Liver (tissue), 9 donors: Measurements from ENCODE around the gene TMEM178A. TPM values are rescaled to one million over a fixed set of nuclear protein-coding genes. Genes with fewer than 3 reads are reported as not detected.

Experiments
- DNase-seq: peaks from one replicate; pipeline ENCODE4 v3.0.0-alpha.2; 2017; ENCODE audit warnings: low spot score
- H3K27ac ChIP-seq, 2 donors: one replicate each; pipeline ENCODE4 v1.7.0; 2013; ENCODE audit warnings: inconsistent platforms in 2 of 2, low read length in 2 of 2, control low read depth in 1 of 2, low read depth in 1 of 2, mild to moderate bottlenecking in 1 of 2
- H3K27me3 ChIP-seq, 4 donors: one replicate each; pipeline versions ENCODE4 v1.6.1 to v1.7.0; 2013; ENCODE audit warnings: low read length in 3 of 4, inconsistent platforms in 1 of 4, mild to moderate bottlenecking in 1 of 4, moderate library complexity in 1 of 4; ENCODE audit not compliant: control insufficient read depth in 4 of 4, insufficient read depth in 4 of 4
- H3K36me3 ChIP-seq, 4 donors: one replicate each; pipeline versions ENCODE4 v1.6.1 to v1.7.0; 2013; ENCODE audit warnings: low read length in 3 of 4, mild to moderate bottlenecking in 3 of 4, low read depth in 1 of 4, moderate library complexity in 1 of 4; ENCODE audit not compliant: control insufficient read depth in 4 of 4, insufficient read depth in 3 of 4
- H3K4me1 ChIP-seq, 4 donors: one replicate each; pipeline versions ENCODE4 v1.6.1 to v1.7.0; 2013; ENCODE audit warnings: low read length in 3 of 4, mild to moderate bottlenecking in 3 of 4, moderate library complexity in 1 of 4; ENCODE audit not compliant: control insufficient read depth in 4 of 4, insufficient read depth in 4 of 4
- H3K4me3 ChIP-seq, 3 donors: one replicate each; pipeline versions ENCODE4 v1.6.1 to v1.7.0; 2013; ENCODE audit warnings: low read length in 3 of 3, control low read depth in 1 of 3, low read depth in 1 of 3, mild to moderate bottlenecking in 1 of 3
- H3K9ac ChIP-seq, 2 donors: one replicate each; pipeline ENCODE4 v1.7.0; 2013; ENCODE audit warnings: low read length in 2 of 2, mild to moderate bottlenecking in 2 of 2, moderate library complexity in 2 of 2, control low read depth in 1 of 2, low read depth in 1 of 2
- H3K9me3 ChIP-seq, 4 donors: one replicate each; pipeline versions ENCODE4 v1.6.1 to v1.7.0; 2013; ENCODE audit warnings: low read length in 3 of 4; ENCODE audit not compliant: control insufficient read depth in 4 of 4
- FOXA2 ChIP-seq: IDR thresholded peaks from 2 replicates; pipeline ENCODE4 v1.6.1; 2016; ENCODE audit warnings: antibody characterized with exemption
- HNF4G ChIP-seq: IDR thresholded peaks from 2 replicates; pipeline ENCODE4 v1.6.1; 2016; ENCODE audit warnings: antibody characterized with exemption
- JUND ChIP-seq, 2 donors: IDR thresholded peaks; 2 replicates each; pipeline ENCODE4 v1.6.1; 2016; ENCODE audit warnings: antibody characterized with exemption in 2 of 2
- RAD21 ChIP-seq, 2 donors: IDR thresholded peaks; 2 replicates each; pipeline ENCODE4 v1.6.1; 2016; ENCODE audit warnings: antibody characterized with exemption in 2 of 2, mild to moderate bottlenecking in 2 of 2
- REST ChIP-seq: IDR thresholded peaks from 2 replicates; pipeline ENCODE4 v1.6.1; 2016; ENCODE audit warnings: antibody characterized with exemption, mild to moderate bottlenecking
- SP1 ChIP-seq: IDR thresholded peaks from 2 replicates; pipeline ENCODE4 v1.6.1; 2018; ENCODE audit warnings: antibody characterized with exemption, mild to moderate bottlenecking
- TAF1 ChIP-seq: conservative IDR thresholded peaks from 2 replicates; pipeline ENCODE4 v1.6.1; 2016; ENCODE audit warnings: antibody characterized with exemption, mild to moderate bottlenecking
- YY1 ChIP-seq: IDR thresholded peaks from 2 replicates; pipeline ENCODE4 v1.6.1; 2016; ENCODE audit warnings: antibody characterized with exemption, mild to moderate bottlenecking
- WGBS: extraction: QIAGEN DNeasy Blood & Tissue Kit; methylation state at CpG from one replicate; pipeline ENCODE4 v1.1.7; 2013; 5-methylcytosine and 5-hydroxymethylcytosine counted together
- polyA plus RNA-seq, 2 donors: library from polyadenylated mRNA; stranded (reverse) in 1 of 2; unstranded in 1 of 2; fragments of 200-250 nt in 1 of 2; fragments of >200 nt in 1 of 2; fragmentation: Nextera tagmentation in 1 of 2; extraction: Ambion mirVana in 1 of 2; gene quantifications; one replicate each; pipeline versions ENCODE4 v1.2.1 to v1.2.3, GENCODE V29; 2013 to 2015
- total RNA-seq, 2 donors: library from RNA; depleted of rRNA; stranded (reverse); fragments of >200 nt; gene quantifications; one replicate each; pipeline ENCODE4 v1.2.3, GENCODE V29; 2014
- TF ChIP-seq, protein P1 (sequence below): IDR thresholded peaks from 2 replicates; pipeline ENCODE4 v1.6.1; 2016; ENCODE audit warnings: antibody characterized with exemption
- TF ChIP-seq, protein P2 (sequence below): fragments of 150-350 bp; IDR thresholded peaks from 2 replicates; pipeline ENCODE4 v1.5.1; 2017; ENCODE audit warnings: improper control_type of control experiment, low read depth, low read length; ENCODE audit not compliant: missing input control
- donor health status: healthy.
- donor health status: healthy.
- donor health status: healthy.
- donor health status: healthy.
- donor health status: healthy.

Gene TMEM178A
- total and polyA plus RNA-seq, 4 donors: 0.21 to 0.64 (median 0.49) TPM

DNA sequence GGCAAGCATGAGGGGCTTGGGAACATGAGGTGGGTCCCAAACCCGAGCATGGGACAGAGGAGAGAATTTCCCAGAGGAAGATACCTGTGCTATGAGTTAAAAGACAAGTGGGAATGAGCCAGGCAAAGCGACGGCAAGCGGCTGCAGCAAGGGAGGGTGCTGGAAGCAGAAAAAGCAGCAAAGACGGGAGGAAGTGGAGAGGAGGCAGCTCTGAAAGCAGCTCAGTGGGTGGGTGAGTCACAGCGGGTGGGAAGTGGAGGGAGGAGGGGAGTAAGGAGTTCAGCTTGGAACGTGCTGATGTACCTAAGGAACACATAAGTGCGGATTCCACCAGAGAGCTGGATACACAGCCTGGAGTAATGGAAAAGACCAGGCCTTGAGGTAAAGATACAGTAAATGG is 71.9 kb downstream of the TMEM178A start (continued):
- TF ChIP-seq REST (no peak), YY1 (no peak), SP1 (no peak), TAF1 (no peak)

DNA sequence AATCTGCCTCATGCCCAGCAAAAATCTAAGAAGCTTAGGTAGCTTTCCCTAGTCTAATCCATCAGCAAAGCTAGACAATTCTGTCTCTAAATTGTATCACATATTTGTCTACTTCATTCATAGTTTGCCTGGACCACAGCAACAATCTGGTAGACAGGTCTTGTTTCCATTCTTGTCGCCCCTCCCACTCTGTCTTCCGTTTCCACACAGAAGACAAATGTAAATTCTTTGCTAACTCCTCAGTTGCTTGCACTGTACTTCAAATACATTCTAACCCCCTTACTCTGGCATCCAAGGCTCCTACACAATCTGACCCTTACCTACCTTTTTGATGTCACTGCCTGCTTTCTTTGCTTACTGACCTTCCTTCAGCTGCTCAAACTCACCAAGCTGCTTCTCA is 73.2 kb downstream of the TMEM178A start:
- DNase-seq: no peak

More for the DNA sequence above, 73.2 kb downstream of the TMEM178A start:
- TF ChIP-seq FOXA2 (no peak), TAF1 (no peak), YY1 (no peak), RAD21 (IDR thresholded peaks at IDR 0.05) (no peak), HNF4G (no peak), JUND (IDR thresholded peaks at IDR 0.05) (no peak), REST (no peak)
- TF ChIP-seq, protein P1, sequence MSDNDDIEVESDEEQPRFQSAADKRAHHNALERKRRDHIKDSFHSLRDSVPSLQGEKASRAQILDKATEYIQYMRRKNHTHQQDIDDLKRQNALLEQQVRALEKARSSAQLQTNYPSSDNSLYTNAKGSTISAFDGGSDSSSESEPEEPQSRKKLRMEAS: no peak
- TF ChIP-seq, protein P2, sequence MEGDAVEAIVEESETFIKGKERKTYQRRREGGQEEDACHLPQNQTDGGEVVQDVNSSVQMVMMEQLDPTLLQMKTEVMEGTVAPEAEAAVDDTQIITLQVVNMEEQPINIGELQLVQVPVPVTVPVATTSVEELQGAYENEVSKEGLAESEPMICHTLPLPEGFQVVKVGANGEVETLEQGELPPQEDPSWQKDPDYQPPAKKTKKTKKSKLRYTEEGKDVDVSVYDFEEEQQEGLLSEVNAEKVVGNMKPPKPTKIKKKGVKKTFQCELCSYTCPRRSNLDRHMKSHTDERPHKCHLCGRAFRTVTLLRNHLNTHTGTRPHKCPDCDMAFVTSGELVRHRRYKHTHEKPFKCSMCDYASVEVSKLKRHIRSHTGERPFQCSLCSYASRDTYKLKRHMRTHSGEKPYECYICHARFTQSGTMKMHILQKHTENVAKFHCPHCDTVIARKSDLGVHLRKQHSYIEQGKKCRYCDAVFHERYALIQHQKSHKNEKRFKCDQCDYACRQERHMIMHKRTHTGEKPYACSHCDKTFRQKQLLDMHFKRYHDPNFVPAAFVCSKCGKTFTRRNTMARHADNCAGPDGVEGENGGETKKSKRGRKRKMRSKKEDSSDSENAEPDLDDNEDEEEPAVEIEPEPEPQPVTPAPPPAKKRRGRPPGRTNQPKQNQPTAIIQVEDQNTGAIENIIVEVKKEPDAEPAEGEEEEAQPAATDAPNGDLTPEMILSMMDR: no peak
- H3K36me3 ChIP-seq: peaks cover 1 to 44% (median 13%) of the 10 kb centered on the region in 4 donors
- 98% methylated on average over 2 of the region's 2 CpGs for WGBS
- H3K27ac ChIP-seq: no peak overlapping the region
- H3K4me3 ChIP-seq: no peak overlapping the region
- no peaks in the 10 kb centered on the region for H3K9me3 ChIP-seq
- H3K4me1 ChIP-seq: no peaks in the 10 kb centered on the region
- no peak overlapping the region for H3K9ac ChIP-seq
- no peaks in the 10 kb centered on the region for H3K27me3 ChIP-seq
